Mucosa of stomach (tissue), 1 donor: ENCODE data around the gene CHDH.

Experiments used
- H3K27me3 ChIP-seq: one replicate; pipeline ENCODE4 v1.7.0; 2013; ENCODE audit warnings: mild to moderate bottlenecking, low read length; ENCODE audit not compliant: control insufficient read depth, insufficient read depth
- H3K36me3 ChIP-seq: one replicate; pipeline ENCODE4 v1.7.0; 2013; ENCODE audit warnings: low read length; ENCODE audit not compliant: control insufficient read depth, insufficient read depth
- H3K4me1 ChIP-seq: one replicate; pipeline ENCODE4 v1.7.0; 2013; ENCODE audit warnings: mild to moderate bottlenecking, low read length; ENCODE audit not compliant: control insufficient read depth, insufficient read depth
- H3K4me3 ChIP-seq: one replicate; pipeline ENCODE4 v1.7.0; 2013; ENCODE audit warnings: low read length
- H3K9ac ChIP-seq: one replicate; pipeline ENCODE4 v1.7.0; 2013; ENCODE audit warnings: mild to moderate bottlenecking, low read length, moderate library complexity
- H3K9me3 ChIP-seq: one replicate; pipeline ENCODE4 v1.7.0; 2013; ENCODE audit warnings: mild to moderate bottlenecking, low read length, moderate library complexity; ENCODE audit not compliant: control insufficient read depth
- donor health status: Pancreatic carcinoma.

Gene CHDH

GRCh38 chr3:53768478-53769459, 77.5 kb downstream of the CHDH start:
- no peaks in the 10 kb centered on the region for H3K4me1 ChIP-seq
- H3K36me3 ChIP-seq = no peaks in the 10 kb centered on the region
- no peak overlapping the region for H3K4me3 ChIP-seq
- H3K9ac ChIP-seq = no peak overlapping the region
- H3K27me3 ChIP-seq = no peaks in the 10 kb centered on the region
- H3K9me3 ChIP-seq = no peaks in the 10 kb centered on the region

GRCh38 chr3:53766706-53767105, 79.5 kb downstream of the CHDH start:
- Histone ChIP-seq H3K27me3 (no peaks in the 10 kb centered on the region), H3K4me1 (no peaks in the 10 kb centered on the region), H3K4me3 (no peak overlapping the region)

DNA sequence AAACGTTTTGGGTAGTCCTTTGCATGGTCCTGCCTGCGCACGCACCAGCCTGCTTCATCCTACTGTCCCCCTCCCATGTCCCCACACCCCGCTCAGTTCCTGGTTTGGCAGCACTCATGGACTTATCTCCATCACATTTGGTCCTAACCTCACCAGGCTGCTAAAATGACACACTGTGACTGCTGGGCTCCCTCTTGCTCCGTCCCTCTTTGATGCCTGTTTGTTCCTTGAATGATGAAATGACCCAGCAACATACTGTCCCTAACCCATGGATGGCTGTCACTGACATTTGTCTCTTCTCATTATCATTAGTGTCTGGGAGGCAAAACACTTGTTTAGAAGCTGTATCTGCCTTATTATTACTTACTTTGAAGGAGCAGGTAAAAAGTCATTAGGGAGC, 80.5 kb downstream of the CHDH start:
- Histone ChIP-seq H3K9ac (no peak overlapping the region), H3K4me3 (no peak overlapping the region), H3K9me3 (no peaks in the 10 kb centered on the region), H3K4me1 (no peaks in the 10 kb centered on the region), H3K27me3 (no peaks in the 10 kb centered on the region), H3K36me3 (no peaks in the 10 kb centered on the region)

More at GRCh38 chr3:53766706-53767105, 79.5 kb downstream of the CHDH start:
- Histone ChIP-seq H3K9ac (no peak overlapping the region), H3K9me3 (no peaks in the 10 kb centered on the region), H3K36me3 (no peaks in the 10 kb centered on the region)

- H3K9ac ChIP-seq = no peak overlapping the region
- no peaks in the 10 kb centered on the region for H3K4me1 ChIP-seq
- no peak overlapping the region for H3K4me3 ChIP-seq
- H3K36me3 ChIP-seq = no peaks in the 10 kb centered on the region
- no peaks in the 10 kb centered on the region for H3K9me3 ChIP-seq
- H3K27me3 ChIP-seq = no peaks in the 10 kb centered on the region
Measured at GRCh38 chr3:53764026-53764775, 82.0 kb downstream of the CHDH start.

DNA sequence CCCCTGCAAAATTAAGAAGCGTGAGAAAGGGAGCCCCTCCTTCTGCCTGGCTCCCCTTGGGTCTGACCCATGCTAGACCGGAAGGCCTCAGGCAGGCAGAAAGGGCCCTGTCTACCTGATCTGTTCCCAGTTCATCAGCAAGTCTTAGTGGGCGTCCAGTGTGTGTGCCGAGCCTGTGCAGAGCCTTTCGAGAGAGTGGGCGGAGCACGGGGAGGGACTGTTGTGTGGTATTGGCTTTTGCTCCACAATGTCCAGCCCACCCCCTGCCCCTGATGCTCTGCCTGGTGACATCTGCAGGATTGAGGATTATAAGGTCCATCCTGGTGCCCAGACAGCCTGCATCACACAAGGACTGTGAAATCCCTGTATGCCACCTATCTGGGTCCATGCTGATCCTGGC, 82.9 kb downstream of the CHDH start:
- Histone ChIP-seq H3K9ac (no peak overlapping the region), H3K4me1 (no peaks in the 10 kb centered on the region), H3K9me3 (no peaks in the 10 kb centered on the region), H3K4me3 (no peak overlapping the region), H3K27me3 (no peaks in the 10 kb centered on the region), H3K36me3 (no peaks in the 10 kb centered on the region)
